Lower leg skin (tissue), 3 donors: ENCODE measurements around the gene SPINK4.

ENCODE experiments used
- POLR2A ChIP-seq, 2 donors: fragments of 450-650 bp; IDR thresholded peaks; one replicate each; pipeline ENCODE4 v1.6.1; 2016 to 2017; ENCODE audit warnings: antibody characterized with exemption in 2 of 2, mild to moderate bottlenecking in 1 of 2, moderate library complexity in 1 of 2
- TF ChIP-seq, protein P1 (sequence below), 3 donors: fragments of 450-650 bp; IDR thresholded peaks; one replicate each; pipeline ENCODE4 v1.5.1; 2016; ENCODE audit warnings: antibody characterized with exemption in 3 of 3, mild to moderate bottlenecking in 3 of 3, moderate library complexity in 2 of 3

DNA sequence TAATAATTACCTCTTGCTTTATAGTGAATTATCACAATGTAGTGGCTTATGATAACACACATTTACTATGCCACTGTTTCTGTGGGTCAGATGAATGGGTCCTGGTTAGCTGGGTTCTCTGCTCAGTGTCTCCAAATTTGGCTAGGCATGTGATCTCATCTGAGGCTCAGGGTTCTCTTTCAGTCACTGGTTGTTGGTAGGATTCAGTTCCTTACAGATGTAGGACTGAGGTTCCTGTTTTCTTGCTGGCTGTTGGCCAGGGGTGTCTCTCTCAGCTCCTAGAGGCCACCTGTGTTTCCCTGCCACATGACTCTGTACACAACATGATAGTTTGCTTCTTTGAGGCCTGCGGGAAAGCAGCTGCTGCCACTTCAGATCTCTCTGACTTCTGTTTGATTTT lies 57.5 kb downstream of the SPINK4 start:
- TF ChIP-seq, protein P1, sequence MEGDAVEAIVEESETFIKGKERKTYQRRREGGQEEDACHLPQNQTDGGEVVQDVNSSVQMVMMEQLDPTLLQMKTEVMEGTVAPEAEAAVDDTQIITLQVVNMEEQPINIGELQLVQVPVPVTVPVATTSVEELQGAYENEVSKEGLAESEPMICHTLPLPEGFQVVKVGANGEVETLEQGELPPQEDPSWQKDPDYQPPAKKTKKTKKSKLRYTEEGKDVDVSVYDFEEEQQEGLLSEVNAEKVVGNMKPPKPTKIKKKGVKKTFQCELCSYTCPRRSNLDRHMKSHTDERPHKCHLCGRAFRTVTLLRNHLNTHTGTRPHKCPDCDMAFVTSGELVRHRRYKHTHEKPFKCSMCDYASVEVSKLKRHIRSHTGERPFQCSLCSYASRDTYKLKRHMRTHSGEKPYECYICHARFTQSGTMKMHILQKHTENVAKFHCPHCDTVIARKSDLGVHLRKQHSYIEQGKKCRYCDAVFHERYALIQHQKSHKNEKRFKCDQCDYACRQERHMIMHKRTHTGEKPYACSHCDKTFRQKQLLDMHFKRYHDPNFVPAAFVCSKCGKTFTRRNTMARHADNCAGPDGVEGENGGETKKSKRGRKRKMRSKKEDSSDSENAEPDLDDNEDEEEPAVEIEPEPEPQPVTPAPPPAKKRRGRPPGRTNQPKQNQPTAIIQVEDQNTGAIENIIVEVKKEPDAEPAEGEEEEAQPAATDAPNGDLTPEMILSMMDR (IDR thresholded peaks at IDR 0.05): no peak
- TF ChIP-seq POLR2A (IDR thresholded peaks at IDR 0.05): no peak
